LNCAP (cell line): ENCODE results near the gene TPST1.

Experiments
- CTCF ChIP-seq: fragments of 450-650 bp; IDR thresholded peaks from 2 replicates; pipeline ENCODE4 v1.5.1; 2017; ENCODE audit warnings: mild to moderate bottlenecking

TPST1 gene

GRCh38 chr7:66315192-66315591 is 110.1 kb downstream of the TPST1 start:
- TF ChIP-seq CTCF, result no peak

GRCh38 chr7:66319407-66319979 is 114.4 kb downstream of the TPST1 start:
- TF ChIP-seq CTCF, result no peak

GRCh38 chr7:66321283-66321682 is 116.1 kb downstream of the TPST1 start:
- no peak for TF ChIP-seq CTCF

- no peak for TF ChIP-seq CTCF
Measured at GRCh38 chr7:66323114-66323796, 118.1 kb downstream of the TPST1 start.

- TF ChIP-seq CTCF, result no peak
Measured at GRCh38 chr7:66326501-66327215, 121.5 kb downstream of the TPST1 start.

- no peak for TF ChIP-seq CTCF
Measured at GRCh38 chr7:66330961-66331360, 125.8 kb downstream of the TPST1 start.

- no peak for TF ChIP-seq CTCF
Measured at GRCh38 chr7:66331883-66332282, 126.7 kb downstream of the TPST1 start.
